BE2C (cell line): ENCODE measurements around the gene INO80.

Experiments
- DNase-seq: peaks from one replicate; pipeline ENCODE4 v3.0.0-alpha.2; 2020
- H3K27me3 ChIP-seq: fragments of 250-450 bp; sonication (Bioruptor Pico); 2 replicates; pipeline ENCODE4 v1.5.1; 2020; ENCODE audit warnings: mild to moderate bottlenecking
- H3K36me3 ChIP-seq: fragments of 250-450 bp; sonication (Bioruptor Pico); 2 replicates; pipeline ENCODE4 v1.5.1; 2020; ENCODE audit warnings: mild to moderate bottlenecking
- H3K4me1 ChIP-seq: fragments of 250-450 bp; sonication (Bioruptor Pico); 2 replicates; pipeline ENCODE4 v1.5.1; 2020
- H3K4me3 ChIP-seq: 2 replicates; pipeline ENCODE4 v1.5.1; 2011; ENCODE audit warnings: low read depth, low read length
- H3K9me3 ChIP-seq: fragments of 250-450 bp; sonication (Bioruptor Pico); 2 replicates; pipeline ENCODE4 v1.5.1; 2020
- TF ChIP-seq, protein P1 (sequence below): IDR thresholded peaks from 2 replicates; pipeline ENCODE4 v1.5.1; 2012; ENCODE audit warnings: mild to moderate bottlenecking, low read depth, low read length

The INO80 gene

GRCh38 chr15:40940296-40940801 is 175.7 kb downstream of the INO80 start:
- DNase-seq, result no peak
- Histone ChIP-seq H3K4me1 (peaks cover 7% of the 10 kb centered on the region), H3K27me3 (no peaks in the 10 kb centered on the region), H3K9me3 (no peaks in the 10 kb centered on the region), H3K4me3 (no peak overlapping the region), H3K36me3 (no peaks in the 10 kb centered on the region)
- TF ChIP-seq, protein P1, sequence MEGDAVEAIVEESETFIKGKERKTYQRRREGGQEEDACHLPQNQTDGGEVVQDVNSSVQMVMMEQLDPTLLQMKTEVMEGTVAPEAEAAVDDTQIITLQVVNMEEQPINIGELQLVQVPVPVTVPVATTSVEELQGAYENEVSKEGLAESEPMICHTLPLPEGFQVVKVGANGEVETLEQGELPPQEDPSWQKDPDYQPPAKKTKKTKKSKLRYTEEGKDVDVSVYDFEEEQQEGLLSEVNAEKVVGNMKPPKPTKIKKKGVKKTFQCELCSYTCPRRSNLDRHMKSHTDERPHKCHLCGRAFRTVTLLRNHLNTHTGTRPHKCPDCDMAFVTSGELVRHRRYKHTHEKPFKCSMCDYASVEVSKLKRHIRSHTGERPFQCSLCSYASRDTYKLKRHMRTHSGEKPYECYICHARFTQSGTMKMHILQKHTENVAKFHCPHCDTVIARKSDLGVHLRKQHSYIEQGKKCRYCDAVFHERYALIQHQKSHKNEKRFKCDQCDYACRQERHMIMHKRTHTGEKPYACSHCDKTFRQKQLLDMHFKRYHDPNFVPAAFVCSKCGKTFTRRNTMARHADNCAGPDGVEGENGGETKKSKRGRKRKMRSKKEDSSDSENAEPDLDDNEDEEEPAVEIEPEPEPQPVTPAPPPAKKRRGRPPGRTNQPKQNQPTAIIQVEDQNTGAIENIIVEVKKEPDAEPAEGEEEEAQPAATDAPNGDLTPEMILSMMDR, result no peak

DNA sequence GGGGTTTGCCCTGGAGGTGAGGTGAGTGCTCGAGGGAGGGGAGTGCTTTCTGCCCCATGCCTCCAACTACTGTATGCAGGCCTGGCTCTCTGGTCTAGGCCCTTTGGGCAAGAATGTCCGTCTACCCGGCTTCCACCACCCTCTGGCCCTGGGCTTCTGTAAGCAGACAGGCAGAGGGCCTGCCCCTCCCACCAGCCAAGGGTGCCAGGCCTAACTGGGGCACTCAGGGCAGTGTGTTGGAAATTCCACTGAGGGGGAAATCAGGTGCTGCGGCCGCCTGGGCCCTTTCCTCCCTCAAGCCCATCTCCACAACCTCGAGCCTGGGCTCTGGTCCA is 177.6 kb downstream of the INO80 start:
- Histone ChIP-seq H3K27me3 (no peaks in the 10 kb centered on the region), H3K4me1 (peaks cover 7% of the 10 kb centered on the region), H3K36me3 (no peaks in the 10 kb centered on the region), H3K9me3 (no peaks in the 10 kb centered on the region), H3K4me3 (no peak overlapping the region)
- TF ChIP-seq, protein P1, result no peak
- DNase-seq, result no peak

DNA sequence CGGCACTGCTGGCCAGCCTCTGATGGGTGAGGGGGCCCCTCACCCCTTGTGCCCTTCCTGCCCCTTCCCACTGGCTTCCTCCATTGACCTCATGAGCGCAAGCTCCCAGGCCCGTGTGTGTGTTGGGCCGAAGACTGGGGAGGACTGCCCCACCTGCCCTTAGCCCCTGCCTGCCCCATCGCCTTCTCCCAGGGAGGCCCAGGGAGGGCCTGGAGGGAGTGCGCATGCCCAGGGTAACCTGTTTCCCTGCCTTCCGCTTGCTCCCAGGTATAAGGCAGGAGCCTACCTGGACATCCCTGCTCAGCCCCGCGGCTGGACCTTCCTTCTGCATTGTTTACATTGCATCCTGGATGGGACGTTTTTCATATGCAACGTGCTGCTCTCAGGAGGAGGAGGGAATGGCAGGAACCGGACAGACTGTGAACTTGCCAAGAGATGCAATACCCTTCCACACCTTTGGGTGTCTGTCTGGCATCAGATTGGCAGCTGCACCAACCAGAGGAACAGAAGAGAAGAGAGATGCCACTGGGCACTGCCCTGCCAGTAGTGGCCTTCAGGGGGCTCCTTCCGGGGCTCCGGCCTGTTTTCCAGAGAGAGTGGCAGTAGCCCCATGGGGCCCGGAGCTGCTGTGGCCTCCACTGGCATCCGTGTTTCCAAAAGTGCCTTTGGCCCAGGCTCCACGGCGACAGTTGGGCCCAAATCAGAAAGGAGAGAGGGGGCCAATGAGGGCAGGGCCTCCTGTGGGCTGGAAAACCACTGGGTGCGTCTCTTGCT is 178.1 kb downstream of the INO80 start:
- H3K36me3 ChIP-seq, result no peaks in the 10 kb centered on the region
- H3K4me1 ChIP-seq, result peaks cover 7% of the 10 kb centered on the region
- no peaks in the 10 kb centered on the region for H3K9me3 ChIP-seq
- no peak for DNase-seq
- H3K27me3 ChIP-seq, result no peaks in the 10 kb centered on the region
- no peak overlapping the region for H3K4me3 ChIP-seq
- TF ChIP-seq, protein P1, result peak; percentile 42

GRCh38 chr15:40936709-40937666 is 179.1 kb downstream of the INO80 start:
- H3K9me3 ChIP-seq, result no peaks in the 10 kb centered on the region
- TF ChIP-seq, protein P1, result peak; percentile 31; the same call in 1 of the 2 replicates
- H3K4me3 ChIP-seq, result no peak overlapping the region
- H3K4me1 ChIP-seq, result peaks cover 7% of the 10 kb centered on the region
- no peaks in the 10 kb centered on the region for H3K36me3 ChIP-seq
- H3K27me3 ChIP-seq, result no peaks in the 10 kb centered on the region
- no peak for DNase-seq

DNA sequence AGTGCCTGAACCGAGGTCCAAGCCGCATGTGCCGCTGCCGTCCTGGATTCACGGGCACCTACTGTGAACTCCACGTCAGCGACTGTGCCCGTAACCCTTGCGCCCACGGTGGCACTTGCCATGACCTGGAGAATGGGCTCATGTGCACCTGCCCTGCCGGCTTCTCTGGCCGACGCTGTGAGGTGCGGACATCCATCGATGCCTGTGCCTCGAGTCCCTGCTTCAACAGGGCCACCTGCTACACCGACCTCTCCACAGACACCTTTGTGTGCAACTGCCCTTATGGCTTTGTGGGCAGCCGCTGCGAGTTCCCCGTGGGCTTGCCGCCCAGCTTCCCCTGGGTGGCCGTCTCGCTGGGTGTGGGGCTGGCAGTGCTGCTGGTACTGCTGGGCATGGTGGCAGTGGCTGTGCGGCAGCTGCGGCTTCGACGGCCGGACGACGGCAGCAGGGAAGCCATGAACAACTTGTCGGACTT is 179.8 kb downstream of the INO80 start:
- Histone ChIP-seq H3K9me3 (no peaks in the 10 kb centered on the region), H3K4me1 (peaks cover 6% of the 10 kb centered on the region), H3K36me3 (no peaks in the 10 kb centered on the region), H3K27me3 (peaks cover 1% of the 10 kb centered on the region; the same call in 1 of the 2 replicates), H3K4me3 (no peak overlapping the region)
- TF ChIP-seq, protein P1, result no peak
- no peak for DNase-seq
